Measurements from ENCODE around the gene PLA2G4E.

DNA sequence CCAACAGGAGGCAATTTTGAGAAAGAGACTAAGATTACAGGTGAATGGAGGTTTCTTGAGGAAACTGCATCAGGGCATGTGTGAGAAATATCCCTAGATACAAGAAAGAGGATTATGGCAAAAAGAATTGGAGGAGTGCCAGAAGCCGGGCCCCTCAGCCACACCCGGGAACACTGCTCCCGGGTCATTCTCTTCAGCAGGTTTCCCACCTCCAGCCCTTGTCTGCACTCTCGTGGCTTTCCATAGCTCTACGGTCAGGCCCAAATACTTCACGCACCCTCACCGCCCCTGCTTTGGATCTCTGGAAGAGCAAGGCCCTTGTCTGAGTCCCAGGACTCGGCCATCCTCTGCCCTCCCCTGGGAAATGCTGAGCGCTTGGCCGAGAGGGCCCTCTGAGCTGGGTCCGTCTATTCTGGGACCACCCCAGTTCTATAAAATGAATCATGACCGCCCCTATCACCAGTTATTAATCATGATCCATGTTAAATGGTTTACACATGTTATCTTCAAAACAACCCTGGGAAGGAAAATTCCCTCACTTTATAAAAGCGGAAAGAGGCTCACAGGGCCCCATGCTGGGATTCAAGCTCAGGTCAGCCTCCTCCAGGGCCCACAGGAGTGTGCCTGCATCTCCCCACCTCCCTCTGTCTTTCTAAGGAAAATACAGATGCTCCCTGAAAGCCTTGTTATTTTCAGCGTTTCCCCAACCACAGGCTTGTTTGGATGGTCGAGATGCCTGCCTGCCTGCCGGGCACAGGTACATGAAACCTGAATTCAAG, 88.1 kb downstream of the PLA2G4E start:
- TF ChIP-seq, protein P1, sequence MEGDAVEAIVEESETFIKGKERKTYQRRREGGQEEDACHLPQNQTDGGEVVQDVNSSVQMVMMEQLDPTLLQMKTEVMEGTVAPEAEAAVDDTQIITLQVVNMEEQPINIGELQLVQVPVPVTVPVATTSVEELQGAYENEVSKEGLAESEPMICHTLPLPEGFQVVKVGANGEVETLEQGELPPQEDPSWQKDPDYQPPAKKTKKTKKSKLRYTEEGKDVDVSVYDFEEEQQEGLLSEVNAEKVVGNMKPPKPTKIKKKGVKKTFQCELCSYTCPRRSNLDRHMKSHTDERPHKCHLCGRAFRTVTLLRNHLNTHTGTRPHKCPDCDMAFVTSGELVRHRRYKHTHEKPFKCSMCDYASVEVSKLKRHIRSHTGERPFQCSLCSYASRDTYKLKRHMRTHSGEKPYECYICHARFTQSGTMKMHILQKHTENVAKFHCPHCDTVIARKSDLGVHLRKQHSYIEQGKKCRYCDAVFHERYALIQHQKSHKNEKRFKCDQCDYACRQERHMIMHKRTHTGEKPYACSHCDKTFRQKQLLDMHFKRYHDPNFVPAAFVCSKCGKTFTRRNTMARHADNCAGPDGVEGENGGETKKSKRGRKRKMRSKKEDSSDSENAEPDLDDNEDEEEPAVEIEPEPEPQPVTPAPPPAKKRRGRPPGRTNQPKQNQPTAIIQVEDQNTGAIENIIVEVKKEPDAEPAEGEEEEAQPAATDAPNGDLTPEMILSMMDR (conservative IDR thresholded peaks at IDR 0.05; ENCODE audit: low read depth, low read length): no peak
- TF ChIP-seq EZH2phosphoT487 (IDR thresholded peaks at IDR 0.05; ENCODE audit: borderline replicate concordance, low read length) (no peak), EZH2 (IDR thresholded peaks at IDR 0.05; ENCODE audit: low read length, unreplicated experiment) (no peak)
